Measurements from ENCODE around the gene CCDC80. TPM values are rescaled to one million over a fixed set of nuclear protein-coding genes. Genes with fewer than 3 reads are reported as not detected.

Gene CCDC80
- total RNA-seq, 4 donors from 2014 or later = 29.7 to 207 (median 120) TPM

GRCh38 chr3:112629425-112629824 lies 11.5 kb downstream of the CCDC80 start:
- H3K36me3 ChIP-seq = no peaks in the 10 kb centered on the region
- TF ChIP-seq POLR2A (IDR thresholded peaks at IDR 0.05) = no peak
- peak; percentile 83 to 89 for DNase-seq
- peaks cover 8 to 12% of the 10 kb centered on the region in 2 donors for H3K4me1 ChIP-seq
- no peaks in the 10 kb centered on the region for H3K9me3 ChIP-seq
- no peaks in the 10 kb centered on the region for H3K27me3 ChIP-seq
- intact Hi-C loops (cut with DNase I; ENCODE audit: low total_unique reads) = no loop called here
- no peak overlapping the region for H3K4me3 ChIP-seq
- peak overlapping the region; percentile 86 to 92 for H3K27ac ChIP-seq

GRCh38 chr3:112627919-112628466 lies 12.9 kb downstream of the CCDC80 start:
- Histone ChIP-seq H3K4me1 (peaks cover 4 to 12% of the 10 kb centered on the region in 2 donors), H3K36me3 (no peaks in the 10 kb centered on the region), H3K27me3 (no peaks in the 10 kb centered on the region), H3K9me3 (no peaks in the 10 kb centered on the region), H3K27ac (peak overlapping the region; percentile 86 to 92), H3K4me3 (no peak overlapping the region)
- intact Hi-C loops (cut with DNase I; ENCODE audit: low total_unique reads) = no loop called here
- TF ChIP-seq CTCF (IDR thresholded peaks at IDR 0.05) (no peak), POLR2A (IDR thresholded peaks at IDR 0.05) (no peak)
- no peak for DNase-seq

GRCh38 chr3:112627419-112627818 lies 13.5 kb downstream of the CCDC80 start:
- H3K27ac ChIP-seq = peak overlapping the region; percentile 86 to 92
- no peak for TF ChIP-seq POLR2A (IDR thresholded peaks at IDR 0.05)
- TF ChIP-seq CTCF (IDR thresholded peaks at IDR 0.05) = no peak
- peaks cover 4 to 12% of the 10 kb centered on the region in 2 donors for H3K4me1 ChIP-seq
- intact Hi-C loops (cut with DNase I; ENCODE audit: low total_unique reads) = no loop called here
- no peaks in the 10 kb centered on the region for H3K27me3 ChIP-seq
- H3K9me3 ChIP-seq = no peaks in the 10 kb centered on the region
- no peaks in the 10 kb centered on the region for H3K36me3 ChIP-seq
- DNase-seq = peak in 1 of 2 donors; percentile 60
- no peak overlapping the region for H3K4me3 ChIP-seq

GRCh38 chr3:112623717-112624116 lies 17.2 kb downstream of the CCDC80 start:
- TF ChIP-seq CTCF (IDR thresholded peaks at IDR 0.05) = no peak
- no peak for TF ChIP-seq POLR2A (IDR thresholded peaks at IDR 0.05)
- intact Hi-C loops (cut with DNase I; ENCODE audit: low total_unique reads) = no loop called here

GRCh38 chr3:112623213-112623612 lies 17.7 kb downstream of the CCDC80 start:
- no peak for DNase-seq
- intact Hi-C loops (cut with DNase I; ENCODE audit: low total_unique reads) = no loop called here
- TF ChIP-seq CTCF (IDR thresholded peaks at IDR 0.05) (no peak), POLR2A (IDR thresholded peaks at IDR 0.05) (no peak)
- no peaks in the 10 kb centered on the region for H3K36me3 ChIP-seq
- H3K4me3 ChIP-seq = no peak overlapping the region
- no peaks in the 10 kb centered on the region for H3K27me3 ChIP-seq
- peak overlapping the region; percentile 22 to 38 for H3K27ac ChIP-seq
- H3K4me1 ChIP-seq = peaks cover 0 to under 1% of the 10 kb centered on the region in 2 donors
- no peaks in the 10 kb centered on the region for H3K9me3 ChIP-seq

More at GRCh38 chr3:112623717-112624116, 17.2 kb downstream of the CCDC80 start:
- Histone ChIP-seq H3K9me3 (no peaks in the 10 kb centered on the region), H3K36me3 (no peaks in the 10 kb centered on the region), H3K27ac (peak overlapping the region; percentile 22 to 38), H3K4me1 (peaks cover 0 to 5% of the 10 kb centered on the region in 2 donors), H3K4me3 (no peak overlapping the region), H3K27me3 (no peaks in the 10 kb centered on the region)
- no peak for DNase-seq
